Spleen (tissue), 11 donors: ENCODE results near the gene TIMP2. TPM values are rescaled to one million over a fixed set of nuclear protein-coding genes. Genes with fewer than 3 reads are reported as not detected.
"Not testable (repeated sequence)": the region's sequence is repeated elsewhere in the genome, so short reads cannot be mapped to it uniquely, and the experiment has no call there.

Source experiments
- DNase-seq: peaks from one replicate; pipeline ENCODE4 v3.0.0-alpha.2; 2020
- H3K27ac ChIP-seq, 8 donors: fragments of 200-600 bp; sonication (generic) in 7 of 8; 1 replicate in 4 of 8; 2 replicates in 4 of 8; pipeline versions ENCODE4 v1.5.0 to v1.8.0; 2016 to 2021; ENCODE audit warnings: inconsistent platforms in 4 of 8, mild to moderate bottlenecking in 4 of 8, moderate library complexity in 1 of 8
- H3K27me3 ChIP-seq, 7 donors: fragments of 200-600 bp; sonication (generic) in 6 of 7; replicated peaks in 1 of 7; 1 replicate in 4 of 7; 2 replicates in 3 of 7; pipeline versions ENCODE4 v1.5.0 to v1.8.0; 2016 to 2021; ENCODE audit warnings: inconsistent platforms in 3 of 7, mild to moderate bottlenecking in 1 of 7
- H3K36me3 ChIP-seq, 6 donors: fragments of 200-600 bp; sonication (generic) in 5 of 6; 1 replicate in 4 of 6; 2 replicates in 2 of 6; pipeline versions ENCODE4 v1.5.0 to v1.8.0; 2016 to 2021; ENCODE audit warnings: inconsistent platforms in 2 of 6
- H3K4me1 ChIP-seq, 6 donors: fragments of 200-600 bp; sonication (generic) in 5 of 6; 1 replicate in 3 of 6; 2 replicates in 3 of 6; pipeline versions ENCODE4 v1.5.0 to v1.8.0; 2016 to 2021; ENCODE audit warnings: inconsistent platforms in 3 of 6
- H3K4me3 ChIP-seq, 8 donors: fragments of 200-600 bp; sonication (generic) in 7 of 8; 1 replicate in 4 of 8; 2 replicates in 4 of 8; pipeline versions ENCODE4 v1.5.0 to v1.8.0; 2016 to 2021; ENCODE audit warnings: inconsistent platforms in 4 of 8, mild to moderate bottlenecking in 4 of 8, moderate library complexity in 2 of 8
- H3K9me3 ChIP-seq, 8 donors: fragments of 200-600 bp; sonication (generic) in 7 of 8; 1 replicate in 4 of 8; 2 replicates in 4 of 8; pipeline versions ENCODE4 v1.5.0 to v1.8.0; 2016 to 2021; ENCODE audit warnings: inconsistent platforms in 4 of 8
- CTCF ChIP-seq, 11 experiments: fragments of 200-600 bp in 7 of 11; fragments of 450-650 bp in 4 of 11; sonication (generic) in 4 of 11; IDR thresholded peaks in 8 of 11; conservative IDR thresholded peaks in 3 of 11; 1 replicate in 7 of 11; 2 replicates in 4 of 11; pipeline versions ENCODE4 v1.4.0 to v1.8.0; 2016 to 2021; ENCODE audit warnings: antibody characterized with exemption in 11 of 11, inconsistent platforms in 4 of 11, mild to moderate bottlenecking in 1 of 11
- POLR2A ChIP-seq, 3 donors: fragments of 450-650 bp; IDR thresholded peaks; one replicate each; pipeline ENCODE4 v1.5.1; 2017; ENCODE audit warnings: antibody characterized with exemption in 3 of 3, mild to moderate bottlenecking in 1 of 3
- POLR2AphosphoS5 ChIP-seq, 3 donors: sonication (generic); formaldehyde crosslinking; IDR thresholded peaks; one replicate each; pipeline ENCODE4 v1.5.1; 2017; ENCODE audit warnings: antibody characterized with exemption in 3 of 3
- WGBS, 5 donors: extraction: QIAGEN DNeasy Blood & Tissue Kit in 3 of 5; methylation state at CpG; one replicate each; pipeline versions ENCODE4 v1.1.5 to v1.1.7; 2013 to 2018; 5-methylcytosine and 5-hydroxymethylcytosine counted together
- intact Hi-C: fragments of 100-400 bp; cut with DNase I; formaldehyde crosslinking; loops from one replicate; pipeline ENCODE4 v1.15.0; 2023; ENCODE audit warnings: low total_unique reads
- polyA plus RNA-seq, 3 donors: library from polyadenylated mRNA; stranded (reverse); fragments of 200-250 nt; gene quantifications; one replicate each; pipeline ENCODE4 v1.2.1, GENCODE V29; 2013
- total RNA-seq, 7 donors: library from RNA; depleted of rRNA in 3 of 7; stranded (reverse); fragments of >200 nt in 3 of 7; fragmentation: NEBNext Ultra II Directional in 4 of 7; extraction: Animal tissue kit (Norgen Biotek cat#: 25700) in 4 of 7; gene quantifications; one replicate each; pipeline versions ENCODE4 v1.1.0 to v1.2.1, GENCODE V29; 2016 to 2021
- donor health status: healthy with polysubstance abuse.
- donor health status: DM: no; HTN: no; CAD: no; lungs with moderate emphysema.
- donor health status: DM: no; HTN: no; CAD: no.
- donor health status: Bipolar disorder and iron deficiency.
- donor health status: healthy.
- donor health status: DM: no; HTN: no; CAD: no.
- donor health status: DM: yes; HTN: yes; CAD: no.

The TIMP2 gene
- total and polyA plus RNA-seq, 10 donors = 16.3 to 333 (median 181) TPM

- DNase-seq = no peak
- Histone ChIP-seq H3K4me1 (peaks cover 5 to 64% (median 27%) of the 10 kb centered on the region in 6 donors), H3K27me3 (no peaks in the 10 kb centered on the region), H3K36me3 (peaks cover 0 to 62% (median 15%) of the 10 kb centered on the region in 6 donors), H3K4me3 (no peak overlapping the region), H3K27ac (peak overlapping the region in 5 of 8 donors; percentile 10 to 66 (median 43)), H3K9me3 (no peaks in the 10 kb centered on the region)
- intact Hi-C loops = loop anchor here (10.0 kb wide), 1 partner anchor 51 kb away; the partner anchor contains the start of gene TIMP2
- 56 to 72% (median 67%) methylated on average over 21 of the region's 21 CpGs for WGBS, 5 donors
- peak in 2 of 3 donors; percentile 10 to 53 for TF ChIP-seq POLR2AphosphoS5 (IDR thresholded peaks at IDR 0.05)
- TF ChIP-seq POLR2A (IDR thresholded peaks at IDR 0.05) = no peak
Observed at GRCh38 chr17:78873519-78874340, 51.5 kb downstream of the TIMP2 start.

GRCh38 chr17:78872486-78872885 is 52.7 kb downstream of the TIMP2 start:
- WGBS, 5 donors = 71 to 83% (median 77%) methylated on average over 6 of the region's 6 CpGs
- H3K27ac ChIP-seq = peak overlapping the region in 2 of 8 donors; percentile 28 to 42
- H3K36me3 ChIP-seq = peaks cover 0 to 68% (median 18%) of the 10 kb centered on the region in 6 donors
- H3K4me1 ChIP-seq = peaks cover 5 to 52% (median 25%) of the 10 kb centered on the region in 6 donors
- no peak for DNase-seq
- no peaks in the 10 kb centered on the region for H3K9me3 ChIP-seq
- H3K27me3 ChIP-seq = no peaks in the 10 kb centered on the region
- H3K4me3 ChIP-seq = no peak overlapping the region
- no peak for TF ChIP-seq POLR2A (IDR thresholded peaks at IDR 0.05)
- no peak for TF ChIP-seq CTCF (IDR thresholded peaks at IDR 0.05 in 8 of 11, conservative IDR thresholded peaks at IDR 0.05 in 3 of 11)
- TF ChIP-seq POLR2AphosphoS5 (IDR thresholded peaks at IDR 0.05) = no peak
- intact Hi-C loops = loop anchor here (10.0 kb wide), 1 partner anchor 52 kb away; the partner anchor contains the start of gene TIMP2

- Histone ChIP-seq H3K4me3 (no peak overlapping the region), H3K27me3 (no peaks in the 10 kb centered on the region), H3K27ac (no peak overlapping the region), H3K4me1 (peaks cover 8 to 52% (median 26%) of the 10 kb centered on the region in 6 donors), H3K36me3 (peaks cover 0 to 75% (median 18%) of the 10 kb centered on the region in 6 donors), H3K9me3 (no peaks in the 10 kb centered on the region)
- 83 to 89% (median 84%) methylated on average over 15 of the region's 15 CpGs for WGBS, 5 donors
- DNase-seq = no peak
- intact Hi-C loops = loop anchor here (10.0 kb wide), 1 partner anchor 54 kb away; the partner anchor contains the start of gene TIMP2
- TF ChIP-seq CTCF (IDR thresholded peaks at IDR 0.05 in 8 of 11, conservative IDR thresholded peaks at IDR 0.05 in 3 of 11) (no peak), POLR2AphosphoS5 (IDR thresholded peaks at IDR 0.05) (no peak), POLR2A (IDR thresholded peaks at IDR 0.05) (no peak)
Observed at GRCh38 chr17:78870621-78871020, 54.6 kb downstream of the TIMP2 start.

GRCh38 chr17:78868391-78868790 is 56.8 kb downstream of the TIMP2 start:
- 71 to 86% (median 73%) methylated on average over 7 of the region's 7 CpGs for WGBS, 5 donors
- intact Hi-C loops = no loop called here
- Histone ChIP-seq H3K36me3 (peaks cover 0 to 76% (median 18%) of the 10 kb centered on the region in 6 donors), H3K4me1 (peaks cover 4 to 51% (median 31%) of the 10 kb centered on the region in 6 donors), H3K27me3 (no peaks in the 10 kb centered on the region), H3K27ac (peak overlapping the region in 1 of 8 donors; percentile 82), H3K4me3 (no peak overlapping the region), H3K9me3 (no peaks in the 10 kb centered on the region)
- no peak for DNase-seq
- no peak for TF ChIP-seq POLR2AphosphoS5 (IDR thresholded peaks at IDR 0.05)
- TF ChIP-seq POLR2A (IDR thresholded peaks at IDR 0.05) = no peak
- no peak for TF ChIP-seq CTCF (IDR thresholded peaks at IDR 0.05 in 8 of 11, conservative IDR thresholded peaks at IDR 0.05 in 3 of 11)

- H3K9me3 ChIP-seq, intact Hi-C loops, DNase-seq, H3K27me3 ChIP-seq, H3K4me3 ChIP-seq: not testable (repeated sequence)
- Histone ChIP-seq H3K36me3 (peaks cover 0 to 76% (median 18%) of the 10 kb centered on the region in 6 donors), H3K27ac (peak overlapping the region in 6 of 8 donors; percentile 25 to 82 (median 66)), H3K4me1 (peaks cover 4 to 51% (median 30%) of the 10 kb centered on the region in 6 donors)
- WGBS, 5 donors = 66 to 84% (median 74%) methylated on average over 3 of the region's 3 CpGs
Observed at GRCh38 chr17:78867046-78867445, 58.1 kb downstream of the TIMP2 start.
